GM23248 (cell line): ENCODE results near the gene PHLDB2.

Experiments
- EZH2 ChIP-seq: fragments of 200-600 bp; sonication (generic); IDR thresholded peaks from 2 replicates; pipeline ENCODE4 v1.6.1; 2018; ENCODE audit warnings: antibody characterized with exemption, mild to moderate bottlenecking; ENCODE audit not compliant: insufficient read depth, poor library complexity, severe bottlenecking
- EZH2phosphoT487 ChIP-seq: fragments of 200-600 bp; sonication (generic); IDR thresholded peaks from 2 replicates; pipeline ENCODE4 v1.6.1; 2018; ENCODE audit warnings: antibody characterized with exemption, moderate library complexity, mild to moderate bottlenecking, low read depth; ENCODE audit not compliant: insufficient read depth

DNA sequence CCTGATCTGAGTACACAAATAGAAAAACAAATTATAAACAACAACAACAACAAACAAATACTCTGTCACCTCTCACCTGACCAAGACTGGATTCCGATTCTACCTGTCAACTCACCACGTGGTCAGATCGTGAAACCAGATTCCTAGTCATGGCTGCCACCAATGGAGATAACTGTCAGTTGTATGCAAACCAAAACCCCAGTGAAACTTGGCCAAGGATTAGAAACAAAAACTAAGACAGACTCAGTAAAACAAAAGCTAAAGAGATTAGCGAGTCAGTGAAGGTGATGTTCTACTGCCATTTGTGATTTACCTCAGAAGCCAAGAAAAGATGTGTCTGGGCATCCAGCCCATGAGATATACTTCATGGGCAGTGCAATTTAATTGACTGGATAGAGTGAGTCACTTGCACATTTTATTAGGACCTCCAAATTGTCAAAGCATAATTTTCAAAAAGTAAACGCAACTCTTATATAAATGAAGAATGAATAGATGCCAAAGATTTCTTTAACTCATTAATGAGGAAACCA, 31.1 kb downstream of the PHLDB2 start:
- TF ChIP-seq EZH2 (no peak), EZH2phosphoT487 (no peak)
